ENCODE data around the gene NKG7. TPM values are rescaled to one million over a fixed set of nuclear protein-coding genes. Genes with fewer than 3 reads are reported as not detected.
"Not testable (repeated sequence)": the region's sequence is repeated elsewhere in the genome, so short reads cannot be mapped to it uniquely, and the experiment has no call there.

The NKG7 gene, protein sequence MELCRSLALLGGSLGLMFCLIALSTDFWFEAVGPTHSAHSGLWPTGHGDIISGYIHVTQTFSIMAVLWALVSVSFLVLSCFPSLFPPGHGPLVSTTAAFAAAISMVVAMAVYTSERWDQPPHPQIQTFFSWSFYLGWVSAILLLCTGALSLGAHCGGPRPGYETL
- total RNA-seq = 1.6 and 2.1 TPM in 2 replicates

GRCh38 chr19:51372649-51373504 is at the start of gene NKG7:
TSS of gene NKG7 (minus strand) at chr19:51372654. CDS start at chr19:51372535, 119 bp downstream.
- peaks cover 10% of the 10 kb centered on the region for H3K4me1 Mint-ChIP-seq
- DNase-seq = no peak
- POLR2A ChIA-PET = interaction anchor here (1.0 kb wide), 1 partner anchor 33 kb away, joined by 3 read pairs; no protein-coding TSS in a partner anchor

DNA sequence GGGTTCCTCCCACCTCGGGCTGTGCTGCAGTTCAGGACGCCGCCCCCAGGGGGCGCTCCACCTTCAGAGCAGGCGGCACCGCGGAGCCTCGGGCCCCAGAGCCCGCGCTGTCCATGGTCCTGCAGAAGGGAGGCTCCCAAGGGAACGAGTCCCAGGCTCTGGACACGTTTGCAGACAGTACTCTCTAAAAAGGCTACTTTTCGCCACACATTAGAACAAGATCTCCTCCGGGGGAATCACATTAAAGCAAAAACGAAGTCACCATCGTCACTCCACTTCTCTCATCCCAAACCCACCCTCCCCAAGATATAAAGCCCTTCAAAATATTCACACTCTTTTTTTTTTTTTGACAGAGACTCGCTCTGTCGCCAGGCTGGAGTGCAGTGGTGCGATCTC is 49.6 kb upstream of the NKG7 start:
- POLR2A ChIA-PET = interaction anchor here (0.7 to 1.5 kb wide), 2 partner anchors 14 to 233 kb away, joined by 3 to 5 read pairs; no protein-coding TSS in a partner anchor
- H3K4me3 Mint-ChIP-seq = no peak overlapping the region

More at GRCh38 chr19:51372649-51373504, at the start of gene NKG7:
- Mint-ChIP-seq H3K27me3 (no peaks in the 10 kb centered on the region), H3K27ac (peak within 1 kb of the TSS; percentile 47), H3K36me3 (ENCODE audit: low read depth) (no peaks in the 10 kb centered on the region), H3K4me3 (no peak within 1 kb of the TSS), H3K9me3 (no peaks in the 10 kb centered on the region)
- CTCF ChIA-PET = no interaction called here
- peak; percentile 16 for ATAC-seq (ENCODE audit: low read depth)
- no peak for TF ChIP-seq CTCF (IDR thresholded peaks at IDR 0.05)
- intact Hi-C loops (cut with micrococcal nuclease) = no loop called here

DNA sequence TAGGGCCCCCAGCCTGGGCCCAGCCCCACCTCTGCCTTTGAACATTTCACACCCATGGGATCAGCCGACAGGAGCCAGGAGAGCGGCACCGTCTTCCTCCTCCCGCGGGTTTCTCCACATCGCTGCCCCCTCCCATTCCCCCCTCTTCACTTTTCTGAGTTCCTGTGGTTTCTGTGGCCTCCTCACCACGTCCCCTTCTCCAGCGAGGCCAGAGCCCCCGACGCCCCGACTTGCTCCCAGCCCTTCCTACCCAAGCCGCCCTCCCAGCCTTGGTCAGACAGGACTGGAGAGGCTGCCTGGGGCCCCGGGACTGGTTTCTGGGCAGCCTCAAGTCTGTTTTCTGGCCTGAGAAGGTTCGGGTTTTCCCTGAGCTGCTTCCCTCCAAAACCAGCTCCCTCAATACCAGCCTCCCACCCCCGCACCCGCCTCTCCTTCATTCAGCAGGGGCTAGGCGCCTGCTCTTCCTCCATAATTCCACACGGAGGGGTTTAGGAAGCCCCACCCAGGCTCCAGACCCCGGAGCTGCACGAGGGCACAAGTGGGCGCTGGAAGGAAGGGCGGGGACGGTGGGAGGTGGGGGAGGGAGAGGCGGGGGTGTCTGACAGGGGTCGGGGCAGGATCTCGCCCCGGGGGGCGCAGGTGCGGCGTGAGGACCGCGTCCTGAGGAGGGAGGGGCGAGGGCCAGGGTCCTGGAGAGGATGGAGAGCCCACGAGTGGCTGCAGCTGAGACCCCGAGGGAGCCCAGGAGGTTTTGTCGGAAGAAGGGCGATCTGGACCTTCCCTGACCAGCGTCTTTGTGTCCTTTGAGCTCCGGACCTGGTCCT is 49.0 kb upstream of the NKG7 start:
- intact Hi-C loops (cut with micrococcal nuclease) = loop anchor here (1.0 to 2.0 kb wide), 6 partner anchors 20 to 236 kb away; no protein-coding TSS in a partner anchor
- peaks cover 2% of the 10 kb centered on the region for H3K27me3 Mint-ChIP-seq
- CTCF ChIA-PET = interaction anchor here (0.6 to 4.3 kb wide), 18 partner anchors 12 to 356 kb away, joined by 3 to 38 read pairs (median 4); partner anchors contain the start of gene VSIG10L
- H3K4me1 Mint-ChIP-seq = peaks cover 40% of the 10 kb centered on the region
- no peak overlapping the region for H3K4me3 Mint-ChIP-seq
- no peak overlapping the region for H3K27ac Mint-ChIP-seq
- POLR2A ChIA-PET = interaction anchor here (0.6 to 1.5 kb wide), 4 partner anchors 14 to 82 kb away, joined by 3 to 5 read pairs (median 4); no protein-coding TSS in a partner anchor
- H3K36me3 Mint-ChIP-seq (ENCODE audit: low read depth) = peaks cover 6% of the 10 kb centered on the region
- H3K9me3 Mint-ChIP-seq = no peaks in the 10 kb centered on the region
- ATAC-seq (ENCODE audit: low read depth) = no peak
- DNase-seq = no peak
- TF ChIP-seq CTCF (IDR thresholded peaks at IDR 0.05) = no peak

More for the DNA sequence above, 49.6 kb upstream of the NKG7 start:
- Mint-ChIP-seq H3K4me1 (peaks cover 34% of the 10 kb centered on the region), H3K36me3 (ENCODE audit: low read depth) (peaks cover 3% of the 10 kb centered on the region), H3K9me3 (no peaks in the 10 kb centered on the region), H3K27ac (no peak overlapping the region), H3K27me3 (peaks cover 5% of the 10 kb centered on the region)
- CTCF ChIA-PET = interaction anchor here (0.6 to 4.3 kb wide), 16 partner anchors 12 to 356 kb away, joined by 3 to 38 read pairs (median 4); partner anchors contain the start of gene VSIG10L
- intact Hi-C loops (cut with micrococcal nuclease) = loop anchor here (1.0 to 2.0 kb wide), 6 partner anchors 19 to 235 kb away; no protein-coding TSS in a partner anchor
- TF ChIP-seq CTCF (IDR thresholded peaks at IDR 0.05) = peak; percentile 90
- DNase-seq (peak; percentile 90), ATAC-seq (ENCODE audit: low read depth) (peak; percentile 22)

- H3K4me1 Mint-ChIP-seq = peaks cover 48% of the 10 kb centered on the region
- H3K36me3 Mint-ChIP-seq (ENCODE audit: low read depth); H3K27ac Mint-ChIP-seq; H3K4me3 Mint-ChIP-seq; H3K27me3 Mint-ChIP-seq; H3K9me3 Mint-ChIP-seq; intact Hi-C loops (cut with micrococcal nuclease); ATAC-seq (ENCODE audit: low read depth); DNase-seq: not testable (repeated sequence)
- CTCF ChIA-PET = interaction anchor here (0.6 to 4.3 kb wide), 10 partner anchors 10 to 237 kb away, joined by 3 to 38 read pairs (median 4); no protein-coding TSS in a partner anchor
- POLR2A ChIA-PET = interaction anchor here (1.4 to 1.5 kb wide), 2 partner anchors 13 to 81 kb away, joined by 3 to 5 read pairs; no protein-coding TSS in a partner anchor
Observed at GRCh38 chr19:51420511-51420910, 48.1 kb upstream of the NKG7 start.

DNA sequence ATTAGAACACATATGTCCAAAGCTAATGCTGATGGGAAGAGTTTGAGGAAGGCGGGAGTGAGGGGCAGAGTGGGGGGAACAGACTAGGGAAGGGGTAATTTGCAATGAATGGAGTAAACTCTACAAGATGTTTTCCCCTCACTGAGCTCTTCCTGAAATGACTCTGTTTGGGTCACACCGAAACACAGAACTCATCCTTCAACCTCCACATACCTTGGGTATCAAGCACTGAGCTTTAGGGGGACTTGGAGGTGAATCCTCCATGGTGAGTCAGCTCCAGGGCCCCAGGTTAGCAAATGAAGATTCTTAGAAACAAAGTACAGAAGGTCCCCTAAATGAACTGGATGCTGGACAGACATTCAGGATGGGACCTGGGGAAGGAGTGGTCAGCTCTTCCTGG is 46.3 kb upstream of the NKG7 start:
- ATAC-seq (ENCODE audit: low read depth) = no peak
- no peak for DNase-seq
- Mint-ChIP-seq H3K27ac (peak overlapping the region; percentile 63), H3K4me3 (no peak overlapping the region), H3K27me3 (no peaks in the 10 kb centered on the region), H3K4me1 (peaks cover 50% of the 10 kb centered on the region), H3K36me3 (ENCODE audit: low read depth) (peaks cover 16% of the 10 kb centered on the region), H3K9me3 (no peaks in the 10 kb centered on the region)
- intact Hi-C loops (cut with micrococcal nuclease) = loop anchor here (1.0 kb wide), 1 partner anchor 23 kb away; no protein-coding TSS in a partner anchor
- TF ChIP-seq CTCF (IDR thresholded peaks at IDR 0.05) = no peak
- ChIA-PET POLR2A (interaction anchor here (0.5 to 3.9 kb wide), 6 partner anchors 10 to 1508 kb away, joined by 8 to 64 read pairs (median 30); partner anchors contain the start of genes ETFB and VSIG10L), CTCF (interaction anchor here (0.9 to 2.9 kb wide), 7 partner anchors 10 to 240 kb away, joined by 3 to 34 read pairs (median 5); no protein-coding TSS in a partner anchor)
